Loucy (cell line): ENCODE data around the gene HIVEP1.

Experiments
- H2AFZ ChIP-seq: fragments of 200-600 bp; sonication (generic); 2 replicates; pipeline ENCODE4 v1.6.0; 2016; ENCODE audit warnings: antibody characterized with exemption, mild to moderate bottlenecking, low read length, moderate library complexity
- H3F3A ChIP-seq: fragments of 200-600 bp; 2 replicates; pipeline ENCODE4 v1.6.0; 2016; ENCODE audit warnings: antibody characterized with exemption, low read depth, mild to moderate bottlenecking
- H3K27me3 ChIP-seq: fragments of 200-600 bp; sonication (generic); 2 replicates; pipeline ENCODE4 v1.6.1; 2014; ENCODE audit warnings: low read length, mild to moderate bottlenecking; ENCODE audit not compliant: insufficient read depth, poor library complexity, severe bottlenecking
- H3K36me3 ChIP-seq: fragments of 200-600 bp; sonication (generic); 2 replicates; pipeline ENCODE4 v1.6.1; 2016; ENCODE audit warnings: low read length; ENCODE audit not compliant: insufficient read depth
- H3K4me1 ChIP-seq: fragments of 200-600 bp; sonication (generic); 2 replicates; pipeline ENCODE4 v1.5.1; 2014; ENCODE audit warnings: low read length, mild to moderate bottlenecking; ENCODE audit not compliant: insufficient read depth, poor library complexity, severe bottlenecking
- H3K4me2 ChIP-seq: fragments of 200-600 bp; sonication (generic); 2 replicates; pipeline ENCODE4 v1.6.0; 2014; ENCODE audit warnings: antibody characterized with exemption, low read length, low read depth, mild to moderate bottlenecking; ENCODE audit not compliant: poor library complexity, severe bottlenecking
- H3K4me3 ChIP-seq: fragments of 200-600 bp; sonication (generic); 2 replicates; pipeline ENCODE4 v1.5.1; 2014; ENCODE audit warnings: low read length, mild to moderate bottlenecking, mixed read lengths; ENCODE audit not compliant: poor library complexity, severe bottlenecking
- H3K79me2 ChIP-seq: fragments of 200-600 bp; sonication (generic); 2 replicates; pipeline ENCODE4 v1.6.1; 2014; ENCODE audit warnings: low read length; ENCODE audit not compliant: insufficient read depth
- H3K9ac ChIP-seq: fragments of 200-600 bp; sonication (generic); 2 replicates; pipeline ENCODE4 v1.6.0; 2014; ENCODE audit warnings: mild to moderate bottlenecking, low read depth, low read length, moderate library complexity; ENCODE audit not compliant: poor library complexity, severe bottlenecking
- H3K9me2 ChIP-seq: fragments of 200-600 bp; sonication (generic); replicated peaks from 2 replicates; pipeline ENCODE4 v1.6.1; 2016; ENCODE audit warnings: low read depth, low read length, mixed read lengths
- H3K9me3 ChIP-seq: fragments of 200-600 bp; sonication (generic); 2 replicates; pipeline ENCODE4 v1.6.1; 2014; ENCODE audit warnings: mild to moderate bottlenecking, antibody characterized with exemption, low read length, low read depth; ENCODE audit not compliant: insufficient read depth
- H4K20me1 ChIP-seq: fragments of 200-600 bp; sonication (generic); 2 replicates; pipeline ENCODE4 v1.6.0; 2014; ENCODE audit warnings: antibody characterized with exemption, low read length, mild to moderate bottlenecking; ENCODE audit not compliant: insufficient read depth, poor library complexity, severe bottlenecking
- EZH2phosphoT487 ChIP-seq: fragments of 200-600 bp; IDR thresholded peaks from 2 replicates; pipeline ENCODE4 v1.6.1; 2018; ENCODE audit warnings: antibody characterized with exemption, mild to moderate bottlenecking, moderate library complexity, borderline replicate concordance
- TF ChIP-seq, protein P1 (sequence below): fragments of 200-600 bp; sonication (generic); conservative IDR thresholded peaks from 2 replicates; pipeline ENCODE4 v1.5.1; 2014; ENCODE audit warnings: mild to moderate bottlenecking, antibody characterized with exemption, low read length

The HIVEP1 gene

DNA sequence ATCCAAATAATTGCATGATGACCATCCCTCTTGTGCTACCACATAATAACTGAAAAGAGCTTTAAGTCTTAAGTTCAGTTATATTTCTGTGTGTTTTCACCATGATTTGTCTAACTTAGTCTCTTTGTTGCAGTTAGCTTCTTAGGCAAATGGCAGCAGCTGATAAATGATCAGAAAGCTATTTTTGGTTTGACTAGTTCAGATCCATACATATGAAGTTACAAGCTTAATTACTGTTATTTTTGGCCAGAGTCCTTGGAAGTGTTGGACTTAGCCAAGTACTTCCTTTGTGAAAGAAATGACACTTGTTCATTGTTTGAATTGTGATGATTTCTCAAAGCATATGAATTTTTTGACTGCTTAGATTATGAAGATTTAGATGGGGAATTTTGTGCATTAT lies 54.2 kb downstream of the HIVEP1 start:
- Histone ChIP-seq H3K4me1 (peaks cover 18% of the 10 kb centered on the region), H3K9ac (no peak overlapping the region), H4K20me1 (peaks cover 6% of the 10 kb centered on the region), H3K4me3 (no peak overlapping the region), H3K79me2 (peaks cover 28% of the 10 kb centered on the region; the same call in 1 of the 2 replicates), H3K36me3 (no peaks in the 10 kb centered on the region), H3K9me3 (no peaks in the 10 kb centered on the region), H3K9me2 (no peaks in the 10 kb centered on the region), H2AFZ (no peak overlapping the region), H3F3A (no peaks in the 10 kb centered on the region), H3K27me3 (no peaks in the 10 kb centered on the region), H3K4me2 (no peak overlapping the region)
- no peak for TF ChIP-seq EZH2phosphoT487
- TF ChIP-seq, protein P1, sequence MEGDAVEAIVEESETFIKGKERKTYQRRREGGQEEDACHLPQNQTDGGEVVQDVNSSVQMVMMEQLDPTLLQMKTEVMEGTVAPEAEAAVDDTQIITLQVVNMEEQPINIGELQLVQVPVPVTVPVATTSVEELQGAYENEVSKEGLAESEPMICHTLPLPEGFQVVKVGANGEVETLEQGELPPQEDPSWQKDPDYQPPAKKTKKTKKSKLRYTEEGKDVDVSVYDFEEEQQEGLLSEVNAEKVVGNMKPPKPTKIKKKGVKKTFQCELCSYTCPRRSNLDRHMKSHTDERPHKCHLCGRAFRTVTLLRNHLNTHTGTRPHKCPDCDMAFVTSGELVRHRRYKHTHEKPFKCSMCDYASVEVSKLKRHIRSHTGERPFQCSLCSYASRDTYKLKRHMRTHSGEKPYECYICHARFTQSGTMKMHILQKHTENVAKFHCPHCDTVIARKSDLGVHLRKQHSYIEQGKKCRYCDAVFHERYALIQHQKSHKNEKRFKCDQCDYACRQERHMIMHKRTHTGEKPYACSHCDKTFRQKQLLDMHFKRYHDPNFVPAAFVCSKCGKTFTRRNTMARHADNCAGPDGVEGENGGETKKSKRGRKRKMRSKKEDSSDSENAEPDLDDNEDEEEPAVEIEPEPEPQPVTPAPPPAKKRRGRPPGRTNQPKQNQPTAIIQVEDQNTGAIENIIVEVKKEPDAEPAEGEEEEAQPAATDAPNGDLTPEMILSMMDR = no peak

DNA sequence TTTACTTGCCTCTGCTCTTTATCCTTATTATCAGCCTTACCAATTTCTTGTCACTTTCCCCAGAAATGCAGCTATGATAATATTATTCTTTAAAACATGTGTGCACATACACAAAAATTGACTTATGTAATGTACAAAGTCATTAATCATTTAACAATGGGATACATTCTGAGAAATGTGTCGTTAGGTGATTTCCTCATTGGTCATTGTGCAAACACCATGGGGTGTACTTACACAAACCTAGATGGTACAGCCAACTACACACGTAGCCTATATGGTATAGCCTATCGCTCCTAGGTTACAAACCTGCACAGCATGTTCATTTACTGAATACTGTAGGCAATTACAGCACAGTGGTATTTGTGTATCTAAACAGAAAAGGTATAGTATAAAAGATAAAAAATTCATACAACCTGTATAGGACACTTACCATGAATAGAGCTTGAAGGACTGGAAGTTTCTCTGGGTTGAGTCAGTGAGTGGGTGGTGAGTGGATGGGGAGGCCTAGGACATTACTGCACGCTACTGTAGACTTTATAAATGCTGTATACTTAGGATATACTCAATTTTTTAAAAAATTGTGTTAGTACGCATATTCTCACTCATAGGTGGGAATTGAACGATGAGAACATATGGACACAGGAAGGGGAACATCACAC lies 56.9 kb downstream of the HIVEP1 start:
- H3K4me2 ChIP-seq = no peak overlapping the region
- no peaks in the 10 kb centered on the region for H3K9me2 ChIP-seq
- H3K36me3 ChIP-seq = no peaks in the 10 kb centered on the region
- peaks cover 6% of the 10 kb centered on the region for H4K20me1 ChIP-seq
- peaks cover 22% of the 10 kb centered on the region for H3K4me1 ChIP-seq
- H3F3A ChIP-seq = no peaks in the 10 kb centered on the region
- no peaks in the 10 kb centered on the region for H3K9me3 ChIP-seq
- H2AFZ ChIP-seq = no peak overlapping the region
- TF ChIP-seq, protein P1 = no peak
- no peak for TF ChIP-seq EZH2phosphoT487
- H3K4me3 ChIP-seq = no peak overlapping the region
- H3K27me3 ChIP-seq = no peaks in the 10 kb centered on the region
- H3K79me2 ChIP-seq = peaks cover 24% of the 10 kb centered on the region; the same call in 1 of the 2 replicates
- H3K9ac ChIP-seq = no peak overlapping the region

DNA sequence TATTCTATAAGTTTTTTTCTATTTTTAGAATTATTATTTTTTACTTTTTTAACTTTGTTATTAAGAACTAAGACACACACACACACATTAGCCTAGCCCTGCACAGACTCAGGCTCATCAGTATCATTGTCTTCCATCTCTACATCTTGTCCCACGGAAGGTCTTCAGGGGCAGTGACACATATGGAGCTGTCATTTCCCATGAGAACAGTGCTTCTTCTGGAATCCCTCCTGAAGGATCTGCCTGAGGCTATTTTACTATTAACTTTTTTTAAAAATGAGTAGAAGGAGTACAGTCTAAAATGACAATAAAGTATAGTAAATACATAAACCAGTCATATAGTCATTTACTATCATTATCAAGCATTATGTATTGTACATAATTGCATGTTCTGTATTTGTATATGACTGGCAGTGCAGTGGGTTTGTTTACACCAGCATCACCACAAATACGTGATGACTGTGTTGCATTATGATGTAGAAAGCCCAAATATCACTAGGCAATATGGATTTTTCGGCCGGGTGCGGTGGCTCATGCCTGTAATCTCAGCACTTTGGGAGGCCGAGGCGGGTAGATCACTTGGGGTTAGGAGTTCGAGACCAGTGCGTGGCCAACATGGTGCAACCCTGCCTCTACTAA lies 57.9 kb downstream of the HIVEP1 start:
- Histone ChIP-seq H3K9me3 (no peaks in the 10 kb centered on the region), H3K36me3 (no peaks in the 10 kb centered on the region), H3K9ac (no peak overlapping the region), H3K4me1 (peaks cover 22% of the 10 kb centered on the region), H3K27me3 (no peaks in the 10 kb centered on the region), H3K4me3 (no peak overlapping the region), H3F3A (no peaks in the 10 kb centered on the region), H3K9me2 (no peaks in the 10 kb centered on the region), H3K79me2 (peaks cover 19% of the 10 kb centered on the region), H3K4me2 (no peak overlapping the region), H4K20me1 (peaks cover 6% of the 10 kb centered on the region), H2AFZ (no peak overlapping the region)
- TF ChIP-seq, protein P1 = no peak
- TF ChIP-seq EZH2phosphoT487 = no peak
